GM21360 (cell line): ENCODE measurements around the gene CFH.
"Not testable (repeated sequence)": the region's sequence is repeated elsewhere in the genome, so short reads cannot be mapped to it uniquely, and the experiment has no call there.

Source experiments
- ATAC-seq: cut with Tn5 transposase; IDR thresholded peaks from one replicate; pipeline ENCODE4 v1.9.1; 2021; ENCODE audit warnings: mild to moderate bottlenecking, moderate library complexity; ENCODE audit not compliant: unreplicated experiment

CFH gene

GRCh38 chr1:196738730-196739129 is 86.9 kb downstream of the CFH start:
- ATAC-seq, result no peak

GRCh38 chr1:196743244-196743643 is 91.4 kb downstream of the CFH start:
- ATAC-seq, result peak; percentile 99

- not testable (repeated sequence) for ATAC-seq
Observed at GRCh38 chr1:196765019-196765740, 113.3 kb downstream of the CFH start.

- ATAC-seq, result not testable (repeated sequence)
Observed at GRCh38 chr1:196769823-196770222, 118.0 kb downstream of the CFH start.

- no peak for ATAC-seq
Observed at GRCh38 chr1:196773713-196774112, 121.9 kb downstream of the CFH start.

GRCh38 chr1:196774175-196774574 is 122.3 kb downstream of the CFH start:
- no peak for ATAC-seq

- peak; percentile 93 for ATAC-seq
Observed at GRCh38 chr1:196774603-196775002, 122.8 kb downstream of the CFH start, which contains the start of gene CFHR3. CFHR3 (plus strand) TSS chr1:196774840; CDS start chr1:196774887, 47 bp downstream.

- no peak for ATAC-seq
Observed at GRCh38 chr1:196777603-196778002, 125.8 kb downstream of the CFH start.

- ATAC-seq, result no peak
Observed at GRCh38 chr1:196779093-196779492, 127.2 kb downstream of the CFH start.

- not testable (repeated sequence) for ATAC-seq
Observed at GRCh38 chr1:196791252-196791651, 139.4 kb downstream of the CFH start.

GRCh38 chr1:196794103-196794502 is 142.3 kb downstream of the CFH start:
- not testable (repeated sequence) for ATAC-seq
